HEK293 (cell line): ENCODE measurements around the gene CDC5L.

Source experiments
- FEZF1 ChIP-seq: fragments of 450-650 bp; formaldehyde crosslinking; IDR thresholded peaks from 2 replicates; pipeline ENCODE4 v1.5.1; 2016; ENCODE audit warnings: missing biosample characterization, missing genetic modification characterization
- GFI1B ChIP-seq: fragments of 450-650 bp; formaldehyde crosslinking; IDR thresholded peaks from 2 replicates; pipeline ENCODE4 v1.5.1; 2016; ENCODE audit warnings: missing biosample characterization, missing genetic modification characterization
- GLI2 ChIP-seq: fragments of 450-650 bp; formaldehyde crosslinking; IDR thresholded peaks from 2 replicates; pipeline ENCODE4; 2017; ENCODE audit warnings: missing biosample characterization, missing genetic modification characterization, low read depth, borderline replicate concordance
- KLF17 ChIP-seq: fragments of 450-650 bp; formaldehyde crosslinking; IDR thresholded peaks from 2 replicates; pipeline ENCODE4 v1.5.1; 2016; ENCODE audit warnings: missing biosample characterization, missing genetic modification characterization
- MYNN ChIP-seq: fragments of 450-650 bp; formaldehyde crosslinking; IDR thresholded peaks from 2 replicates; pipeline ENCODE4 v1.5.1; 2016; ENCODE audit warnings: missing biosample characterization, missing genetic modification characterization, borderline replicate concordance
- RBAK ChIP-seq: fragments of 450-650 bp; formaldehyde crosslinking; IDR thresholded peaks from 2 replicates; pipeline ENCODE4 v1.5.1; 2016; ENCODE audit warnings: missing biosample characterization, missing genetic modification characterization
- TSHZ1 ChIP-seq: fragments of 450-650 bp; formaldehyde crosslinking; IDR thresholded peaks from 2 replicates; pipeline ENCODE4 v1.5.1; 2016; ENCODE audit warnings: missing biosample characterization, missing genetic modification characterization, borderline replicate concordance
- ZNF16 ChIP-seq: fragments of 450-650 bp; formaldehyde crosslinking; IDR thresholded peaks from 2 replicates; pipeline ENCODE4 v1.5.1; 2016; ENCODE audit warnings: low read depth, missing biosample characterization, missing genetic modification characterization
- ZNF211 ChIP-seq: fragments of 450-650 bp; formaldehyde crosslinking; IDR thresholded peaks from 2 replicates; pipeline ENCODE4 v1.5.1; 2016; ENCODE audit warnings: low read depth, missing biosample characterization, missing genetic modification characterization
- ZNF221 ChIP-seq: fragments of 450-650 bp; formaldehyde crosslinking; IDR thresholded peaks from 2 replicates; pipeline ENCODE4 v1.5.1; 2017; ENCODE audit warnings: missing biosample characterization, missing genetic modification characterization, borderline replicate concordance
- ZNF302 ChIP-seq: fragments of 450-650 bp; formaldehyde crosslinking; IDR thresholded peaks from 2 replicates; pipeline ENCODE4 v1.5.1; 2016; ENCODE audit warnings: missing biosample characterization, missing genetic modification characterization, low read depth
- ZNF324 ChIP-seq: fragments of 450-650 bp; formaldehyde crosslinking; IDR thresholded peaks from 2 replicates; pipeline ENCODE4 v1.5.1; 2016; ENCODE audit warnings: missing biosample characterization, missing genetic modification characterization
- ZNF350 ChIP-seq: fragments of 450-650 bp; formaldehyde crosslinking; IDR thresholded peaks from 2 replicates; pipeline ENCODE4 v1.5.0; 2017; ENCODE audit warnings: missing biosample characterization, mild to moderate bottlenecking, missing genetic modification characterization
- ZNF366 ChIP-seq: fragments of 450-650 bp; formaldehyde crosslinking; conservative IDR thresholded peaks from 2 replicates; pipeline ENCODE4 v1.5.1; 2016; ENCODE audit warnings: missing biosample characterization, missing genetic modification characterization
- ZNF544 ChIP-seq: fragments of 450-650 bp; formaldehyde crosslinking; IDR thresholded peaks from 2 replicates; pipeline ENCODE4 v1.5.0; 2017; ENCODE audit warnings: missing biosample characterization, missing genetic modification characterization
- ZNF558 ChIP-seq: fragments of 450-650 bp; formaldehyde crosslinking; IDR thresholded peaks from 2 replicates; pipeline ENCODE4 v1.5.1; 2016; ENCODE audit warnings: missing biosample characterization, missing genetic modification characterization
- ZNF560 ChIP-seq: fragments of 450-650 bp; formaldehyde crosslinking; IDR thresholded peaks from 2 replicates; pipeline ENCODE4 v1.5.1; 2017; ENCODE audit warnings: missing biosample characterization, missing genetic modification characterization, borderline replicate concordance
- ZNF585B ChIP-seq: fragments of 450-650 bp; formaldehyde crosslinking; IDR thresholded peaks from 2 replicates; pipeline ENCODE4 v1.5.1; 2016; ENCODE audit warnings: missing biosample characterization, missing genetic modification characterization
- ZNF596 ChIP-seq: fragments of 450-650 bp; IDR thresholded peaks from 2 replicates; pipeline ENCODE4 v1.5.0; 2018; ENCODE audit warnings: missing biosample characterization, mild to moderate bottlenecking, missing genetic modification characterization, moderate library complexity
- ZNF610 ChIP-seq: fragments of 450-650 bp; formaldehyde crosslinking; IDR thresholded peaks from 2 replicates; pipeline ENCODE4 v1.5.1; 2016; ENCODE audit warnings: missing biosample characterization, missing genetic modification characterization, borderline replicate concordance
- ZNF747 ChIP-seq: fragments of 450-650 bp; formaldehyde crosslinking; IDR thresholded peaks from 2 replicates; pipeline ENCODE4 v1.5.1; 2016; ENCODE audit warnings: missing biosample characterization, missing genetic modification characterization
- TF ChIP-seq, protein P1 (sequence below): fragments of 450-650 bp; formaldehyde crosslinking; IDR thresholded peaks from 2 replicates; pipeline ENCODE4 v1.5.1; 2016; ENCODE audit warnings: missing biosample characterization, missing genetic modification characterization
- TF ChIP-seq, protein P2 (sequence below): fragments of 450-650 bp; formaldehyde crosslinking; conservative IDR thresholded peaks from 2 replicates; pipeline ENCODE4 v1.5.1; 2016; ENCODE audit warnings: low read depth, missing biosample characterization, missing genetic modification characterization
- TF ChIP-seq, protein P3 (sequence below): fragments of 450-650 bp; formaldehyde crosslinking; IDR thresholded peaks from 2 replicates; pipeline ENCODE4 v1.5.1; 2016; ENCODE audit warnings: missing biosample characterization, missing genetic modification characterization

Gene CDC5L

GRCh38 chr6:44442833-44443444, 55.4 kb downstream of the CDC5L start (continued):
- no peak for TF ChIP-seq GFI1B (tag by site-specific recombination)
- 0 out of 2 replicates have a peak, but pooled peaks have one; percentile 16 for TF ChIP-seq ZNF585B (tag by site-specific recombination)
- no peak for TF ChIP-seq ZNF221 (tag by site-specific recombination)
- TF ChIP-seq RBAK (tag by site-specific recombination), result no peak
- TF ChIP-seq ZNF596, result 0 out of 2 replicates have a peak, but pooled peaks have one; percentile 60
- no peak for TF ChIP-seq FEZF1 (tag by site-specific recombination)
- TF ChIP-seq, protein P1, sequence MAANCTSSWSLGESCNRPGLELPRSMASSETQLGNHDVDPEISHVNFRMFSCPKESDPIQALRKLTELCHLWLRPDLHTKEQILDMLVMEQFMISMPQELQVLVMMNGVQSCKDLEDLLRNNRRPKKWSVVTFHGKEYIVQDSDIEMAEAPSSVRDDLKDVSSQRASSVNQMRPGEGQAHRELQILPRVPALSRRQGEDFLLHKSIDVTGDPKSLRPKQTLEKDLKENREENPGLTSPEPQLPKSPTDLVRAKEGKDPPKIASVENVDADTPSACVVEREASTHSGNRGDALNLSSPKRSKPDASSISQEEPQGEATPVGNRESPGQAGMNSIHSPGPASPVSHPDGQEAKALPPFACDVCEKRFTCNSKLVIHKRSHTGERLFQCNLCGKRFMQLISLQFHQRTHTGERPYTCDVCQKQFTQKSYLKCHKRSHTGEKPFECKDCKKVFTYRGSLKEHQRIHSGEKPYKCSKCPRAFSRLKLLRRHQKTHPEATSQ (tag by site-specific recombination), result no peak
- TF ChIP-seq ZNF558 (tag by site-specific recombination), result peak; percentile 77
- peak; percentile 56; the same call in 1 of the 2 replicates for TF ChIP-seq ZNF211 (tag by site-specific recombination)
- TF ChIP-seq ZNF16, result no peak
- peak; percentile 62 for TF ChIP-seq ZNF366 (tag by site-specific recombination)
- no peak for TF ChIP-seq ZNF302 (tag by site-specific recombination)
- no peak for TF ChIP-seq ZNF747 (tag by site-specific recombination)
- TF ChIP-seq MYNN (tag by site-specific recombination), result no peak
- TF ChIP-seq KLF17 (tag by site-specific recombination), result no peak
- no peak for TF ChIP-seq ZNF560 (tag by site-specific recombination)
- TF ChIP-seq GLI2 (tag by site-specific recombination), result no peak
- no peak for TF ChIP-seq ZNF544 (tag by site-specific recombination)
- TF ChIP-seq, protein P2, sequence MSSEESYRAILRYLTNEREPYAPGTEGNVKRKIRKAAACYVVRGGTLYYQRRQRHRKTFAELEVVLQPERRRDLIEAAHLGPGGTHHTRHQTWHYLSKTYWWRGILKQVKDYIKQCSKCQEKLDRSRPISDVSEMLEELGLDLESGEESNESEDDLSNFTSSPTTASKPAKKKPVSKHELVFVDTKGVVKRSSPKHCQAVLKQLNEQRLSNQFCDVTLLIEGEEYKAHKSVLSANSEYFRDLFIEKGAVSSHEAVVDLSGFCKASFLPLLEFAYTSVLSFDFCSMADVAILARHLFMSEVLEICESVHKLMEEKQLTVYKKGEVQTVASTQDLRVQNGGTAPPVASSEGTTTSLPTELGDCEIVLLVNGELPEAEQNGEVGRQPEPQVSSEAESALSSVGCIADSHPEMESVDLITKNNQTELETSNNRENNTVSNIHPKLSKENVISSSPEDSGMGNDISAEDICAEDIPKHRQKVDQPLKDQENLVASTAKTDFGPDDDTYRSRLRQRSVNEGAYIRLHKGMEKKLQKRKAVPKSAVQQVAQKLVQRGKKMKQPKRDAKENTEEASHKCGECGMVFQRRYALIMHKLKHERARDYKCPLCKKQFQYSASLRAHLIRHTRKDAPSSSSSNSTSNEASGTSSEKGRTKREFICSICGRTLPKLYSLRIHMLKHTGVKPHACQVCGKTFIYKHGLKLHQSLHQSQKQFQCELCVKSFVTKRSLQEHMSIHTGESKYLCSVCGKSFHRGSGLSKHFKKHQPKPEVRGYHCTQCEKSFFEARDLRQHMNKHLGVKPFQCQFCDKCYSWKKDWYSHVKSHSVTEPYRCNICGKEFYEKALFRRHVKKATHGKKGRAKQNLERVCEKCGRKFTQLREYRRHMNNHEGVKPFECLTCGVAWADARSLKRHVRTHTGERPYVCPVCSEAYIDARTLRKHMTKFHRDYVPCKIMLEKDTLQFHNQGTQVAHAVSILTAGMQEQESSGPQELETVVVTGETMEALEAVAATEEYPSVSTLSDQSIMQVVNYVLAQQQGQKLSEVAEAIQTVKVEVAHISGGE (tag by site-specific recombination), result no peak
- TF ChIP-seq ZNF610 (tag by site-specific recombination), result peak; percentile 75; the same call in 1 of the 2 replicates
- no peak for TF ChIP-seq TSHZ1 (tag by site-specific recombination)
- TF ChIP-seq, protein P3, sequence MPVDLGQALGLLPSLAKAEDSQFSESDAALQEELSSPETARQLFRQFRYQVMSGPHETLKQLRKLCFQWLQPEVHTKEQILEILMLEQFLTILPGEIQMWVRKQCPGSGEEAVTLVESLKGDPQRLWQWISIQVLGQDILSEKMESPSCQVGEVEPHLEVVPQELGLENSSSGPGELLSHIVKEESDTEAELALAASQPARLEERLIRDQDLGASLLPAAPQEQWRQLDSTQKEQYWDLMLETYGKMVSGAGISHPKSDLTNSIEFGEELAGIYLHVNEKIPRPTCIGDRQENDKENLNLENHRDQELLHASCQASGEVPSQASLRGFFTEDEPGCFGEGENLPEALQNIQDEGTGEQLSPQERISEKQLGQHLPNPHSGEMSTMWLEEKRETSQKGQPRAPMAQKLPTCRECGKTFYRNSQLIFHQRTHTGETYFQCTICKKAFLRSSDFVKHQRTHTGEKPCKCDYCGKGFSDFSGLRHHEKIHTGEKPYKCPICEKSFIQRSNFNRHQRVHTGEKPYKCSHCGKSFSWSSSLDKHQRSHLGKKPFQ (tag by site-specific recombination), result no peak
- TF ChIP-seq ZNF324 (tag by site-specific recombination), result no peak
- TF ChIP-seq ZNF350 (tag by site-specific recombination), result no peak
- TF ChIP-seq, all 188 proteins: peak for 16
